AG04450 (cell line): ENCODE measurements around the gene MPZL3. TPM values are rescaled to one million over a fixed set of nuclear protein-coding genes. Genes with fewer than 3 reads are reported as not detected.

Experiments
- CTCF ChIA-PET: fragments of 300-600, 350-600 bp; formaldehyde crosslinking; extraction: SDS; loops from one replicate; lab custom pipeline; 2022; ENCODE audit warnings: antibody characterized with exemption, inconsistent platforms; lab: Charles Lee
- POLR2A ChIA-PET: fragments of 350-600 bp; formaldehyde crosslinking; extraction: SDS; loops from one replicate; lab custom pipeline; 2021; ENCODE audit warnings: antibody characterized with exemption, inconsistent platforms; lab: Yijun Ruan, JAX
- DNase-seq: peaks from one replicate; pipeline ENCODE4 v3.0.0-alpha.2; 2011; ENCODE audit warnings: low read depth, low spot score
- H3K27ac ChIP-seq: one replicate; pipeline ENCODE4 v1.5.1; 2012; ENCODE audit warnings: low read depth, low read length, control low read depth
- H3K27me3 ChIP-seq: one replicate; pipeline ENCODE4 v1.6.0; 2012; ENCODE audit warnings: low read length; ENCODE audit not compliant: control insufficient read depth, insufficient read depth
- H3K4me3 ChIP-seq: 2 replicates; pipeline ENCODE4 v1.5.1; 2011; ENCODE audit warnings: mild to moderate bottlenecking, low read depth, low read length, control low read depth
- H3K9me3 ChIP-seq: 2 replicates; pipeline ENCODE4 v1.5.1; 2012; ENCODE audit warnings: low read length; ENCODE audit not compliant: control insufficient read depth, insufficient read depth
- CTCF ChIP-seq: IDR thresholded peaks from 2 replicates; pipeline ENCODE4 v1.5.1; 2011; ENCODE audit warnings: low read depth, low read length, control low read depth, inconsistent platforms
- polyA plus RNA-seq: library from polyadenylated mRNA; depleted of rRNA; stranded (reverse); fragments of >200 nt; gene quantifications from 2 replicates; pipeline ENCODE4 v1.2.3, GENCODE V29; 2011

Gene MPZL3
- polyA plus RNA-seq, 1 experiment, result 0.07 TPM

- ChIA-PET CTCF (no interaction called here), POLR2A (no interaction called here)
- DNase-seq, result no peak
- Histone ChIP-seq H3K27me3 (no peaks in the 10 kb centered on the region), H3K4me3 (no peak overlapping the region), H3K9me3 (no peaks in the 10 kb centered on the region), H3K27ac (no peak overlapping the region)
- TF ChIP-seq CTCF, result no peak
Measured at GRCh38 chr11:118230088-118230487, 22.1 kb downstream of the MPZL3 start.

DNA sequence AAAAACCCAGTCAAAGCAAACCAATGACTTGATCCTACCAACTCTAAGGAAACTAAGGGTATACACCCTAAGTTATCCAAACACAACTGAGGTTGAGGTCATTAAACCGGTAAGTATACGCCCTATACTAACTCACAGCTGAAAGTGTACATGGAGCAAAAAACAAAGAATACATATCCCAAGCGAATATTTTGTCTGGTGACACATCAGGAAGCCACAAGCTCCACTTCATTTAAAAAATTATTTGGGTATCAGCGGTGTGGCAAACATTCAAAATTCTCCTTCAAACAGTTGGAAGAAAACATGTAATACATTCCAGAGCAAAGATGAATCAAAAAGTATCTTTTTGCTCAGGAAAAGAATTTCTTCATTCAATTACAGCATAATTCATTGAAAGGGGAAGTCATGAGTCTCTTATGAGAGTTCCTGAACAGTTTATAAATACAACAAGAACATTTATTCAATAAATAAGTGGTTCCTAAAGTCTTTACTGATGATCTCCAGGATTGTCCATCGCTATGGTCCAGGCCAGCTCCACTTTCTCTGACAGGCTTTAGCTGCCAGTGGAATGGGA lies 22.8 kb downstream of the MPZL3 start:
- DNase-seq, result no peak
- no peak for TF ChIP-seq CTCF
- peaks cover 3% of the 10 kb centered on the region for H3K27me3 ChIP-seq
- CTCF ChIA-PET, result no interaction called here
- H3K4me3 ChIP-seq, result no peak overlapping the region
- no peaks in the 10 kb centered on the region for H3K9me3 ChIP-seq
- no peak overlapping the region for H3K27ac ChIP-seq
- POLR2A ChIA-PET, result no interaction called here

DNA sequence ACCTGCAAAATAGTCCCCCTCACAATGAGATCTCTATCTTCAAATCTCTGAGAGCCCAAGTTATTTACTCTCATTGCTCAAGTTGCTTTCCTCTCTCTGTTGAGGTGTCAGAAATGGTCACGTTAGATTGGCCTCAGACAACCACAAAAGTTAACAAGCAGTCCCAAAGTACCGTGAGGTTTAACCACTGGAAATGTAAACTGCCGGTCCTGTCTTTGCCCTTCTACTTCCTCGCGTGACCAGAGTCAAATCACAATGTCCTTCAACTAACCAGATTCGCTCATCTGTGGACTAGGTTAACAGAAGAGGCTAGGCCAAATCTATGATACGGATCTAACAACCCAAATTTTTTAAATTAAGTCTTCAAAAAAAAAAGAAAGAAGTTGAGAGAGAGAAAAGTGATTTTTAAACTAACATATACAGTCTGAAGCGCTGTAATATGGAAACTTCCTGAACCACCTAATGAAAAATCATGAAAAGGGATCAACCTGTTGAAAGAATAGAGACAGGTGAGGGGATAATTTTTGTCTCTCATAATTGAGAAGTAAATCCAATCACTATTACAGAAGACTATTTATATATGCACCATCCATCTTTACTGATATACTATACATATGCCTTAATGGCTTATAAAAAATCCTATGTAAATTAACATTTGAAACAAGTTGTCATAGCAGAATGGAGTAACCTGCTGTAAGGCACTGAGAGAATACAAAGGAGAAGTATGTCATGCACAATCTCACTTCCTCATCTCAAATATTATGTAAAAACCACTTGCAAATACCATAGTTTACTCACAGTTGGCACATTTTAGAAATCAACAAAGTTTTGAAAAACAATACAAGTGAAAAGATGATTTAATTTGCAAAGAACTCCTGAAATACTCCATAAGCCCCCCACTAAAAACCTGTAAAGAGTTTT lies 24.0 kb downstream of the MPZL3 start:
- POLR2A ChIA-PET, result no interaction called here
- CTCF ChIA-PET, result no interaction called here

GRCh38 chr11:118226781-118227180 lies 25.4 kb downstream of the MPZL3 start:
- peaks cover 3% of the 10 kb centered on the region for H3K27me3 ChIP-seq
- no peak overlapping the region for H3K27ac ChIP-seq
- ChIA-PET CTCF (interaction anchor here (0.6 kb wide), 1 partner anchor 259 kb away, joined by 4 read pairs; no protein-coding TSS in a partner anchor), POLR2A (no interaction called here)
- no peak for TF ChIP-seq CTCF
- no peak for DNase-seq
- no peaks in the 10 kb centered on the region for H3K9me3 ChIP-seq
- no peak overlapping the region for H3K4me3 ChIP-seq

More for the DNA sequence above, 24.0 kb downstream of the MPZL3 start:
- Histone ChIP-seq H3K9me3 (no peaks in the 10 kb centered on the region), H3K27ac (no peak overlapping the region), H3K4me3 (no peak overlapping the region), H3K27me3 (peaks cover 3% of the 10 kb centered on the region)
- no peak for TF ChIP-seq CTCF
- DNase-seq, result no peak

DNA sequence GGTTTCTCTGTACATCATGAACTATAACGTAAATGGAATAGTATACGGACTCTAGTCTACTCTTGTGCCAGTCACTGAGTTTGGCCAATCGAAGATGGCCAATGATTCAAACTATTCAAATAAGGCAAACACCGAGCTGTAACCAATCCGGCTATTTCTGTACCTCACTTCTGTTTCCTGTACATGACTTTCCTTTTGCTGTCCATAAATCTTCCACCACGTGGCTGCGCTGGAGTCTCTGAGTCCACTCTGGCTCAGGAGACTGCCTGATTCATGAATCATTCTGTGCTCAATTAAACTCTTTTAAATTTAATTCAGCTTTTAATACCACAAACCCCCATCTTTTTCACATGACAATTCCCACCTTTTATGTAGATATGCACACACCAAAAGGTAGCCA lies 25.9 kb downstream of the MPZL3 start:
- no peak for DNase-seq
- ChIA-PET POLR2A (no interaction called here), CTCF (interaction anchor here (1.3 kb wide), 1 partner anchor 28 kb away, joined by 9 read pairs; no protein-coding TSS in a partner anchor)
- Histone ChIP-seq H3K9me3 (no peaks in the 10 kb centered on the region), H3K27me3 (peaks cover 5% of the 10 kb centered on the region), H3K4me3 (no peak overlapping the region), H3K27ac (no peak overlapping the region)
- TF ChIP-seq CTCF, result no peak
